Stimulated activated CD8-positive, alpha-beta memory T cell treated with anti-CD3 and anti-CD28 coated beads, Interleukin-12 subunit alpha, Interleukin-12 subunit beta, amount 100 ng/mL, for 4 hours (primary cell): ENCODE measurements around the gene WBP4.
"Not testable (repeated sequence)": the region's sequence is repeated elsewhere in the genome, so short reads cannot be mapped to it uniquely, and the experiment has no call there.

Experiments
- DNase-seq: peaks from one replicate; pipeline ENCODE4 v3.0.0-alpha.2; 2020; ENCODE audit warnings: low read depth

WBP4 gene, protein sequence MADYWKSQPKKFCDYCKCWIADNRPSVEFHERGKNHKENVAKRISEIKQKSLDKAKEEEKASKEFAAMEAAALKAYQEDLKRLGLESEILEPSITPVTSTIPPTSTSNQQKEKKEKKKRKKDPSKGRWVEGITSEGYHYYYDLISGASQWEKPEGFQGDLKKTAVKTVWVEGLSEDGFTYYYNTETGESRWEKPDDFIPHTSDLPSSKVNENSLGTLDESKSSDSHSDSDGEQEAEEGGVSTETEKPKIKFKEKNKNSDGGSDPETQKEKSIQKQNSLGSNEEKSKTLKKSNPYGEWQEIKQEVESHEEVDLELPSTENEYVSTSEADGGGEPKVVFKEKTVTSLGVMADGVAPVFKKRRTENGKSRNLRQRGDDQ

DNA sequence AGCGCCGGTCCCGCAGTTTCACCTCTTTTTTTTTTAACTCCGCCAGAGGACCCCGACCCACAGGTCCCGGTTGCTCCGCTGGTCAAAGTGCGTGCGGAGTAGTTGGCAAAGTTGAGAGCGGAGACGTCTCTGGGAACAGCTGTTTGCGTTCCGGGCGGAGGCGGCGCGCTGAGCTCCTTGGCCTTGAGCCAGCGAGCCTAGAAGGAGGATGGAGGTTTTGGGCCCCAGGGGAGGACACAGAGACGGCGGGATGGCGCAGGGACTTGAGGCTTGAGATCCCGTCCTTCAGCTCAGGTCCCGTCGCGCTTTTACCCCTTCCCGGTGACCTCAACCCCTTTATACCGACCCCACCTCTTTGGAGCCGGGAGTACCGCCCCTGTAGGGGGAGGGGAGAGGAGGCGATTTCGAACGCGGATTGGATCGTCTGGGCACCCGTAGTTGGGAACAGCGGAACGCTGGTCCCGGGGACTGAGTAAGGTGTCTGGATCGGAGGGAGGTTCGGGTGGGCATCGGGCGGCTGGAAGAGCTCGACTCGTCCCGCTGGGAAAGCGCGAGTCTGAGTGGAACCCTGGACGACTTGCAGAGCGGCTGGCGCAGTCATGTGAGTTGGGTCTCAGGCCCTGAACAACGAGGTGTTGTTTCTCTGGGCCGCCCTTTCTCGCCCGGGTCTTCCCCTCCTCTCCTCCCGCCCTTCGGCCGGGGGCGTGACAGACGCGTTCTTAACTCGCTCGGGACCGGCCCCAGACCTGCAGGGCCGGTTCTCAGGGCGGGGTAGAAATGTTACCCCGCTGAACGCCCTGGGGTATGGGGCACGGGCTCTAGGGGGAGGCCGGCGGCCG lies at the start of gene WBP4:
Gene WBP4 (plus strand): TSS at position 435 of the 839 bp plus-strand sequence. CDS start 165 bp downstream, at position 600.
- DNase-seq = peak; percentile 76

DNA sequence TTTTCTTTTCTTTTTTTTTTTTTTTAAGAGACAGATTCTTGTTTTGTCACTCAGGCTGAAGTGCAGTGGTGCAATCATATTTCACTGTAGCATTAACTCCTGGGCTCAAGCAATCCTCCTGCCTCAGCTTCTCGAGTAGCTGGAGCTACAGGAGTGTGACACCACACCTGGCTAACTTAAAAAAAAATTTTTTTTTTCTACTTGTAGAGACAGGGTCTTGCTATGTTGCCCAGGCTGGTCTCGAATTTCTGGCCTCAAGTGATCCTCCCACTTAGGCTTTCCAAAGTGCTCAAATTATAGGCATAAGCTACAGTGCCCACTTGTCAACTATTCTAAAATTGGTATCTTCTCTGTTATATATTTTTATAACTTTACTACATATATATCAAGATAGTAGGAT lies 48.8 kb upstream of the WBP4 start:
- no peak for DNase-seq

DNA sequence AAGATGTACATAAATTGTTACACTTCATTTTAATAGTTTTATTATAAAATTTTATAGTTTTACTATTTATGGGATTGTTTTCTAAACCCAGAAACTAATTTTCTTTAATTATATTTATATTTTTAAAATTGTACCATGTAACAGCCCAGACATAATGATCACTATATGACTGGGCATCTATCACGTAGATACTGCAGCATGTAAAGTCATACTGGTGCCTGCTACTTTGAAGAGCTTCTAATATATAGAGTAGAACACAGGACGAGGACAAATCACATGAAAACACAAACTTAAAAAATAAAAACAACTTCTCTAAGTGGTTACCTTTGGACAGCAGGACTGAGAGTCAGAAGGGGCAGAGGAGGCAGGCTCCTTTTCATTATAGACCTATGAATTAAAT lies 47.5 kb upstream of the WBP4 start:
- DNase-seq = no peak

DNA sequence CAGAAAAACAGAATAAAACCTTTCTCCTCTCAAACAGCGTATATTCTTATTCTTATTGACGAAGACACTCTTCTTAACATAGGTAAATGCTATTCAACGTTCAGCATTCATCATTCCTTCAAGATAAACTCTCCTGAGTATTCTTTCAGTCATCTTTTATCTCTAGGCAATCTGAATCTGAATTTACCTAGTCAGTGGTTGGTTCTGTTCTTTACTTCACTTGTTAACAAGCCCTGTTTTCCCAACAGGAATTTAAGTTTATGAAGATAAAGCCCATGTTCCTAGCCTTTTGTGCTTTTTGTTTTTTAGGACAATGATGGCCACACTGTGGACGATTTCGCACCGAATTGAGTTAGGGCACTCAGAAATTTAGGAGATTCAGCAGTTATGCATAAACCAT lies 45.4 kb upstream of the WBP4 start:
- no peak for DNase-seq

DNA sequence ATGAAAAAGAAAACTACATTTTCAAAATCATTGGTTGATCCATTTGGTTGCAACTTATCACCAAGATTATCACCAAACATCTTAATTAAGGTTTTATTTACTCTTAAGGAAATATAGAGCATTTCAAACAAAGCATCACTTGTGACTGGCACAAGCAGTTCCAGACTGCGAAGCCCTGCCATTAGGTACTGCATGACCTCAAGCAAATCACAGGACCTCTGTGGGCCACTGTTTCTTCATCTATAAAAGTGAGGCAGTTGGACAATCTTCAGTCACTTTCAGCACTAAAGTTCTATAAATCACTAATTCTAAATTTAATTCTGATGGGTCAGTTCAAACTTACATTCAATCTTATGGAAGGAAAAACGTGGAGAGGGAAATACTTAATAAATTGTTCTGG lies 44.1 kb upstream of the WBP4 start:
- DNase-seq = no peak

DNA sequence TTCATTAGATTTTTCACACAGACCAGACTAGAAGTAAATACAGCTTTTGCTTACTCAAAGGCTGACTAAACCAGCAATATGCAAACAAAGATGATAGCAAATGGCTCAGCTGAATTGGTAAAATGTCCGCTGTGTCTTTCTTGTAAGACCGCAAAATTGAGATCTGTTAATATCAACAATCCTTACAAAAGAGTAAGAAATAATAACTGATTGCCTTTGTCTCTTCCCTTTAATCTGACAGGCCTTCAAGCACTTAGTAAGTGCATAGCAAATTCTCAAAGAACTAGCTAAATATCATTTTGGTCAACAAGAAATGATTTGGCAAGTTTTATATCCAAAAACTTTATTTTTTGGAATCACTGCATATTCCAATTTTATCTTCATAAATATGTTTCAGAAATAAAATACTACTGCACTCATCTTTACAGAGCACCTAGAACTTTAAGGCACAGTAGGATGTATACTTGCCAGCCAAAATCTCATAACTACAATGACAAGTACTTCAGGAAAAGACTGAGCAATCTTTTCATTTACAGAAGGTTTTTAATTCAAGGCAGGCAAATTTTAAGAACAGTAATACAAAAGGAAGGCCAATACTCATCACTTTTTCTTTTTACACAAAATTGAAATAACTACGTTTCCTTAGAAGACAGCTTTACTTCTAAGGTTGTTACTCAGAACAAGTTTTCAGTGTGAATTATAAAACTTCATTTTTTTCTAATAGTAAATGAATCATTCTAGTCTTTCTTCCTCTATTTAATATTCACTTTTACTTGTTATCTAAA lies 43.3 kb upstream of the WBP4 start:
- no peak for DNase-seq

DNA sequence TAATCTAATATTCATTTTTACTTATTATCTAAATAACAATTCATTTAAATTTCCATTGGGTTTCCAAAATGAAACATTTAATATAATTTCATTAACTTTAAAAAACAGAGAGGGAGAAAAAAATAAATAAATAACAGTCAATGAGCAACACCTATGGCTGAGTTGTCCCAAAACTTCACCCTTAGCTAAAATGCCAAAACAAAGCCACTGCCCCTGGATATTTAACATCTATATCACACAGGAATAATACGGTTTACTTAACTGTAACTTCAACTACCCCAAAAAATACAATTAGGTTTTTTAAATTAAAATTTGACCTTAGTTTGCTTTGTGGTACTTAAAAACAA lies 42.7 kb upstream of the WBP4 start:
- no peak for DNase-seq

DNA sequence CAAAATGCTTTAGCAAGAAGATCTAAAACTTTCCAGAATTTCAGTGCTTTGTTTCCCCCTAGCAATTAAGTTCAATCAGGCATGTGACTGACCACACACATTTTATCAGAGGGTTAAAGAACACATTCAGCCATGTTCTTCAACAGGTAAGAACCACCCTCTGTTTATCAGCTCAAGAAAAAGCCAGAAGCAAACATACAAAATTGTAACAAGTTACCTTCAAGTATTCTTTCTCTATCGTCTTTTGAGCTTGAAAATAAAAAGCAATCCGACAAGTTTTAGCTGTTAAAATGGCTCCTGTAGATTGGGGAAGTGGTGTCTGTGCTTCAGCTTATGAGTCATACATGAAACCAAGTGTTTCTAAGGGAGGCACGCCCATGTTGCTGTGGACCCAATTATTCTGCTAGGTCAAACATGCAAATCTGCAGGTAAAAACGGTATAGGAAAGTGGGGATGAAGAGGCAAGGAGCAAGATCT lies 42.3 kb upstream of the WBP4 start, which contains the start of gene ELF1:
Gene ELF1 (minus strand): TSS at position 306 of the 477 bp plus-strand sequence. CDS start 37,262 bp downstream, outside the sequence.
- no peak for DNase-seq

DNA sequence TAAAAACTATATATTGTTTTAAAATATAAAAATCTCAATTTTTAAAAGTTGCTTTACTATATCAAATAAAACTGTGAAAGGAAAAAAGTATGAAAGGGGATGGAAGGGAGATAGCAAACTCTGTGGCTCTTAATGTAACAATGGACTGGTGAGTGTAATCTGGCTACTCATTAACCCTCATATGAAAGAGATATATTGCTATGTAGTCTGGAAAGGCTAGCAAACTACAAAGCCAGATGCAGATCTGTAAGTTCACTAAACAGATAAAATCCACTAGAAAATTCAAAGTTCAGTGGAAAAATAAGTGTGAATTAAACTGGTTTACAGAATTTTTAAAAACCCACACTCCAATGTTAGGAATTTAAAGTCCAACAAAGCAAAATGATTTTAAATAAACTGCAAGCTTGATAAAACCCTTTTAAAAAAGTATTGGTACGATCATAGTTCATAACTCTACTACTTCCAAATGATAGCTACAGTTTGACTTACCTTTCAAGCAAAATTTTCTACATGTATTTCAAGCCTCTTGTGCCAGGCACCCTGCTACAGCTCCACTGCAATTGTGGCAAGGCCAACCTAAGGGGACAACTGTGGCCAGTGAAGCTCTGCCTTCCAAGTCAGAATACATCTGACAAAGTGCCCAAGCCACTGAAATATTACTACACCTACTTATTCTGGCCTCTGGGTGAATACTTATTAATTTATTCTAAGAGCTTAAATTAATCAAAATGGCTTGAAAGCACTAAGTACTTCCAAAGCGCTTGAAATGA lies 41.5 kb upstream of the WBP4 start:
- DNase-seq = no peak

DNA sequence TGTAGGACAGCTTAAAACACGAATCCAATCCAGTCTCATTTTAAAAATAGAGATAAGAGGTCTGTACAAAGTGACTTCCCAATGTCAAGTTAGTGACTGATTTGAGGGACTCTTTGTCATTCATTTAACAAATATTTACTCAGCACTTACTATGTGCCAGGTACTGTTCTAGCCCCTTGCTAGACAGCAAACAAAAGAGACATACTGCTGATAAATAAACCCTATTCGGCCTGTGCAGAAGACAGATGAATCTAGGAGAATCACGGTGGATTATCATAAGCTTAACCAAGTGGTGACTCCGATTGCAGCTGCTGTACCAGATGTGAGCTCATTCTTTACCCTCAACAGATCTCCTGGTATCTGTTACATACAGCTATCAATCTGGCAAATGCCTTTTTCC lies 35.8 kb upstream of the WBP4 start:
- no peak for DNase-seq

DNA sequence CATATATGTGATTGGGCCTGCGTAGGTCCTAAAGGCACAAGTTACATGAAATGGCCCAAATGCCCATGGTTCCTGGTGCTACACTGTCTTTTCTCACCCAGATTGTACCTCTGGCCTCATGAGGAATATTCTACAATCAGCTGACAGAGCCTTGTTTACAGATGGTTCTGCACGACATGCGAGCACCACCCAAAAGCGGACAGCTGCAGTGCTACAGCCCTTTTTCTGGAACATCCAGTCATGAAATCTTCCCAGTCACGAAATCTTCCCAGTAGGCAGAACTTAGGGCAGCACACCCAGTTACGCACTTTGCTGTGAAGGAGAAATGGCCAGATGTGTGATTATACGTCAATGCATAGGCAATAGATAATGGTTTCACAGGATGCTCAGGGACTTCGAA lies 34.5 kb upstream of the WBP4 start:
- no peak for DNase-seq

DNA sequence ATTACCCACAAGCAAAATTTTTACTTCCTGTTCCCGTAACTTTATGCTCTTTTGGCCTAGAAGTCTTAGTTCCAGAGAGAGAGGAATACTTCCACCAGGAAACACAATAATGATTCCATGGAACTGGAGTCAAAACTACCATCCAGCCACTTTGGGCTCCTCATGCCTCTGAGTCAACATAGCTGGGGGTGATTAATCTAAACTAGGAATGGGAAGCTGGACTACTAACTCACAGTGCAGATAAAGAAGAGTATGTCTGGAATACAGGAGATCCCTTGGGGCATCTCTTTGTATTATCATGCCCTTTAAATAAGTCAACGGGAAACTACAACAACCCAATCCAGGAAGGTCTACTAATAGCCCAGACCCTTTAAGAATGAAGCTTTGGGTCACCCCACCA lies 33.3 kb upstream of the WBP4 start:
- DNase-seq = no peak

DNA sequence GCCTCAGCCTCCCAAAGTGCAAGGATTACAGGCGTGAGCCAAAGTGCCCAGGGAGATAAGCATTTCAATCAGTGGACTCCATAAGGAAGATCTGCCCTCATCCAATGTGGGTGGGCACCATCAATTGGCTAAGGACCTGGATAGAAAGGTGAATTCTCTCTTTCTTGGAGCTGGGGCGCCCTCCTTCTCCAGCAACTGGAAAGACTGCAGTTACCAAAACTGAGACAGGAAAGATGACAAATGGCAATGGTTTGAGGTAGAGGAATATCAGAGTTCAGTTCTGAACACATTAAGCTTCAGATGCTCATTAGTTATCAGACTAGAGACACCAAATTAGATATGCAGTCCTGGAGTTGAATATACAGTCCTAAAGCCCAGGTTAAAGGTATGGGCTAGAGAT lies 31.7 kb upstream of the WBP4 start:
- DNase-seq = no peak

DNA sequence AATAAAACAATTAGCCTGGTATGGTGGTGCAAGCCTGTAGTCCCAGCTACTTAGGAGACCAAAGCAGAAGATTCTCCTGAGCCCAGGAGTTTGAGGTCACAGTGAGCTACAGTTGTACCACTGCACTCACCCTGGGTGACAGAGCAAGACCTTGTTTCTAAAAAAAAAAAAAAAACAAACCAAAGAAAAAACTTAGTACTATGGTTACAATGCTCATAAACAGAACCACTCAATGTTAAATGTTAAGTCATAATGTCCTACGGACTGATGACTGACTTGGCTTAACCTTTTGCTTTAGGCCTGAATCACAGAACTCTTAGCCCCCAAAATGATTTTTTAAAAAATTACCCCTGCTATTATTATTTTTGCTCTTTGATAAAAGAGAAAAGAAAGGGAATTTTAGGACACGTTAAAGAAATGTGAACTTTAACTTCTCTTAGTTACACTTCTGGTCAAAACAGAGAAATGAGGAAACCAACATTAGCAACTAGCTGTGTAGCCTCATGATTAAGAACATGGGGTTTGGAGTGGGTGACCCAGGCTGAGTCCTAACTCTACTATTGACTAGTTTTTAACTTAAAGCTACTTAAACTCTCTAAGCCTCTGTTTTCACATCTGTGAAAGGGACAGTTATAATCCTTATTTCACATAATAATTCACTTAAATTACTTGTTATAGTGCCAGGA lies 28.5 kb upstream of the WBP4 start:
- DNase-seq = no peak

DNA sequence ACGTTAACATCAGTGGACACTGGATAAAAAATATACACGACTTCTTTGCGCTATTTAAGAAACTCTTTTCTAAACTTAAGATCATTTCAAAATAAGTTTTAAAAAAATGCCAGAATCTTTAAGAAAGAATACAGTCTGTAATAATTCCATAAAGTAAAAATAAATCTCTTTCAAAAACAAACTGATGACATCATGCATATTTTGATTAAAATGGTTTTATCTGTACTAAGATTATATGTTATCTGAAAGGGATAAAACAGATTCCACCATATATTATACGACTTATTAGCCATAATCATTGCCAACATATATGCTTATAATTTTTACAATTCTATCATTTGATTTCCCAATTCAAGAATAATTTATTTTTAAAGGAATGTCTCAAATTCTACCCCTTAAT lies 26.9 kb upstream of the WBP4 start:
- DNase-seq = no peak

DNA sequence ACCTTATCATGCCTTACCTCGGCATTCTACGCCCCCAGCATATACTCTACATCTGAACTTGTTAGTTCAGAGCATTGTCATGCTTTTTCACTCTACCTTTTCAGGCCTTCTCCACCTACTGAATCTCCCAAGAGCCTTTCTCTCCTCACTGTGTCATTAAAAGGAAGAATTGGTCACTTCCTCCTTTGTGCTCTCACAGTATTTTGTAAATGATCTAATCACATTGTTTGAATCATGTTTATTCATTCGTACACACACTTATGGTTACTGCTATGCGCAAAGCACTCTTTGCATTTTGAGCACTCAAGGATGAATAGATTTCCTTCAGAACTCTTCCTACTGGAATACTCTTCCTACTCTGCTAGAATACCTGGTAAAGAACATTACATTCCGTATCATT lies 26.4 kb upstream of the WBP4 start:
- no peak for DNase-seq

DNA sequence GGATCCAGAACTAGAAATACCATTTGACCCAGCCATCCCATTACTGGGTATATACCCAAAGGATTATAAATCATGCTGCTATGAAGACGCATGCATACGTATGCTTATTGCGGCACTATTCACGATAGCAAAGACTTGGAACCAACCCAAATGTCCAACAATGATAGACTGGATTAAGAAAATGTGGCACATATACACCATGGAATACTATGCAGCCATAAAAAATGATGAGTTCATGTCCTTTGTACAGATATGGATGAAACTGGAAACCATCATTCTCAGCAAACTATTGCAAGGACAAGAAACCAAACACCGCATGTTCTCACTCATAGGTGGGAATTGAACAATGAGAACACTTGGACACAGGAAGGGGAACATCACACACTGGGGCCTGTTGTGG lies 24.8 kb upstream of the WBP4 start:
- not testable (repeated sequence) for DNase-seq

DNA sequence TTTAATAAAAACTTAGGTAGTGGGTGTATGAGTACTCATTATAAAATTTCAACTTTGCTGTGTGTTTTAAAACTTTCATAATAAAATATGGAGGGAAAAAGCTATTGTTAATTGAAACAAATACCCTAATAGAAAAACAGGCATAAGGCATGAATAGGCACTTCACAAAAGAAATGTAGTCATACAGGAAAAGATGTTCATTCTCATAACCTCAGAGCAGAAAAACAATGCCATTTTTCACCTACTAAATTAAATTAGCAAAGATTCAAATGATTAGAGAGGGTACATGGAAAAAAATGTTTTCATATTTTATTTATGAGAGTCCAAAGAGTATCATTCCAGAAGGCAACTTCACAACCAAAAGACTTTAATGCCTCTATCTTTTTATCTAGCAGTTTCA lies 21.6 kb upstream of the WBP4 start:
- DNase-seq = no peak

DNA sequence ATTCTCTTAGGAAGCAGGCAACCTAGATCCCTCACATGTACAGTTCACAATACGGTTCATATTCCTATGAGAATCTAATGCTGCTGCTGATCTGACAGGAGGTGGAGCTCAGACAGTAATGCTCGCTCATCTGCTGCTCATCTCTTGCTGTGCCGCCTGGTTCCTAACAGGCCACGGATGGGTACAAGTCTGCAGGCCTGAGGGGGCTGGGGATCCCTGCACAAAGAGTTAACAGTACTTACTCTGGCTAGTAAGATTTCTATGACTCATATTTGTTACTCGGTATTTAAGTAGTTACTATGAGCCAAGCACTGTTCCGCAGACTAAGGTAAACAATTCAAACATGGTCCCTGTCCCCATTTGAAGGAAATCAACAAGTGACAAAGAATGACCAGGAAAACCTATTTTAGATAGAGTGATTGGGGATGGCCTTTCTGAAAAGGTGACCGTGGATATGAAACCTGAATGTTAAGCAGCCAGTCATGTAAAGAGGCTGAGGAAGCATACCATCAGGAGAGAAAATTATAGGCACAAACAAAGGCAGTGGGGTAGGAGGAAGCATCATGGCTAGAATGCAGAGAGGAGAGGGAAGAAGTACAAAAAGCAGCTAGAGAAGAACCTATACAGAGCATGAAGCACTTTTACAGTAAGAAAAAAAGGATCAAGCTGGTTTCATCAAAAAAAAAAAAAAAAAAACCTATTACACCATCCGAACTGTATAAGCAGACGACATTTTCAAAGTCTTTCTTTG lies 20.6 kb upstream of the WBP4 start:
- no peak for DNase-seq

DNA sequence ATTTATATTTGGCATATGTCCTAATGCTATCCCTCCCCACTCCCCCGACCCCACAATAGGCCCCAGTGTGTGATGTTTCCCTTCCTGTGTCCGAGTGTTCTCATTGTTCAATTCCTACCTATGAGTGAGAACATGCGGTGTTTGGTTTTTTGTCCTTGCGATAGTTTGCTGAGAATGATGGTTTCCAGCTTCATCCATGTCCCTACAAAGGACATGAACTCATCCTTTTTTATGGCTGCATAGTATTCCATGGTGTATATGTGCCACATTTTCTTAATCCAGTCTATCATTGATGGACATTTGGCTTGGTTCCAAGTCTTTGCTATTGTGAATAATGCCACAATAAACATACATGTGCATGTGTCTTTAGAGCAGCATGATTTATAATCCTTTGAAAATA lies 18.9 kb upstream of the WBP4 start:
- DNase-seq = not testable (repeated sequence)
